GM19240 (cell line): ENCODE results near the gene NPHS1.
"Not testable (repeated sequence)": the region's sequence is repeated elsewhere in the genome, so short reads cannot be mapped to it uniquely, and the experiment has no call there.

Source experiments
- DNase-seq: peaks from one replicate; pipeline ENCODE4 v3.0.0; 2011; ENCODE audit warnings: low spot score; ENCODE audit not compliant: insufficient read length

Gene NPHS1

DNA sequence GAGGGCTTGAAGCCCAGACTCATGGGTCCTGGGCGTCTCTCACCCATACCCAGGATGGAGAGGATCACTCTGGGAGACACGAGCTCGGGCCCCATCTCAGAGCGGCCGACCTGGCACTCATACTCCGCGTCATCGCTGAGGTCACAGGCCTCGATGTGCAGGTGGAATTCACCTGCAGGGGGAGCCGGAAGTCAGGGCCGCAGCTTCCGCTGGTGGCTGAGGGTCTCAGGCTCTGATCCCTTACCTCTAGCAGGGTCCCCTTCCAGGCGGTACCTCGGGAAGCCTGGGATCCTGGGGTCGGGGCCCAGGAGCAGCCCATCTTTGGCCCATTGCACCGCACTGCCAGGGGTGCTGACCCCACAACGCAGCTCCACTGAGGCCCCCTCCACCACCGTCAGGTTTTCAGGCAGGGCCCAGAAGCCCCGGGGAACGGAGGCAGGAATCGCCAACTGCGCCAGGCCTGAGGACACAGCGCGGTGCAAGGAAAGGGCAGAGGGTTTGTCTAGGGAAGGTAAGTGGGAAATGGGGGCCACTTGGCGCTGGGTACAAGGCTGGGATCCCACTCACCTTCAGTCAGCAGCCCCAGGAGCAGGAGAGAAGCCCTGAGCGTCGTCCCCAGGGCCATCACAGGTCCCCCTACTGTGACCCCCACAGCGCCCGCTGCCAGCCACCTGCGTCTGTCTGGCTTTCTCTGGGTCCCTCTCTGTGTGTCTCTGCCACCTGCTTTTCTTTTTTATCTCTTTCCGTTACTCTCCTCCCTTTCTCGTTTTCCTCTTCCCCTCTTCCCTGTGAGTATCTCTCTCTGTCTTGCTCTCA is 883 bp downstream of the NPHS1 start:
- DNase-seq: no peak

DNA sequence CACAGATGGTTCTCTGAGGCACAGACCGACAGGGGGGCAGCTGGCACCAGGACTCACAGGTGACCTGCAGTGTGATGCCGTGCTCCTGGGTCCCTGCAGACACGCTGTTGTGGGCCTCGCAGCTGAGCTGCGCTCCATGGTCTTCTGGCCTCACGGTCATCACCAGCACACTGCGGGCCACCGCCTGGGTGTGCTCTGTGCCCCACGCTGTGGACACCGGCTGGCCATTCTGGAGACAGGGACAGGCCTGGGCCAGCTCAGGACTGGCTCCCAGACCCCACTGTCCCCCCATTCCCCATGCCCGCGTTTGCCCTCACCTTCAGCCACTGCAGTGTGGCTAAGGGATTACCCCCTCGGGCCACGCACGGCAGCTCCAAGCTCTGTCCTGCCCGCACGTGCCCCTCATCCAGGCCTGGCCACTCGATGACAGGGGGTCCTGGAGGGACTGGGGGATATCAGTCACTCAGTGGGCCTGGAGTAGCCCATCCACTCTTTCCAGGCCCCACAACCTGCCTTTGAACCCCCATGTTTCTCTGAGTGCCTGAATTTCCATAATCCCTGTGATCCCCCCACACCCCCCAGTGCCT is 3.3 kb downstream of the NPHS1 start:
- DNase-seq: no peak

GRCh38 chr19:35848486-35848885 is 3.8 kb downstream of the NPHS1 start:
- no peak for DNase-seq

DNA sequence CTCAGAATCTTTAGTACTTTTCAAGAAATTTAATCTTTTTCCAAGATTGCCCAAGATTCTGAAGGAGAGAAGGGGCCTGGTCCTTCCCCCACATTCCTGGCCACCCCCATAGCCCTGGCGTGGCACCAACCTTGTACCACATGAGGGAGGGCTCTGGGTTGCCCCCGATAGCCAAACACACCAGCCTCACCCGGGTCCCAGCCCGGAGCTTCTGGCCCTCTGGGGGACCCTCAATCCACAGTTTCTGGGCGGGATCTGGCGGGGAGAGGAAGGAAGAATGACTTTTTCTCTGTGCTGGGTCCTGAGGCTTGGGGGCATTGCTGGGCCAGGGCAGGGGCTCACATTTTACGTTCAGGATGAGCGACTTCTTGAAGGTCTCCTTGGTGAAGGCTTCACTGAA is 4.4 kb downstream of the NPHS1 start:
- no peak for DNase-seq

- no peak for DNase-seq
Observed at GRCh38 chr19:35846038-35846668, 6.2 kb downstream of the NPHS1 start.

GRCh38 chr19:35845215-35846037 is 6.9 kb downstream of the NPHS1 start:
- no peak for DNase-seq

DNA sequence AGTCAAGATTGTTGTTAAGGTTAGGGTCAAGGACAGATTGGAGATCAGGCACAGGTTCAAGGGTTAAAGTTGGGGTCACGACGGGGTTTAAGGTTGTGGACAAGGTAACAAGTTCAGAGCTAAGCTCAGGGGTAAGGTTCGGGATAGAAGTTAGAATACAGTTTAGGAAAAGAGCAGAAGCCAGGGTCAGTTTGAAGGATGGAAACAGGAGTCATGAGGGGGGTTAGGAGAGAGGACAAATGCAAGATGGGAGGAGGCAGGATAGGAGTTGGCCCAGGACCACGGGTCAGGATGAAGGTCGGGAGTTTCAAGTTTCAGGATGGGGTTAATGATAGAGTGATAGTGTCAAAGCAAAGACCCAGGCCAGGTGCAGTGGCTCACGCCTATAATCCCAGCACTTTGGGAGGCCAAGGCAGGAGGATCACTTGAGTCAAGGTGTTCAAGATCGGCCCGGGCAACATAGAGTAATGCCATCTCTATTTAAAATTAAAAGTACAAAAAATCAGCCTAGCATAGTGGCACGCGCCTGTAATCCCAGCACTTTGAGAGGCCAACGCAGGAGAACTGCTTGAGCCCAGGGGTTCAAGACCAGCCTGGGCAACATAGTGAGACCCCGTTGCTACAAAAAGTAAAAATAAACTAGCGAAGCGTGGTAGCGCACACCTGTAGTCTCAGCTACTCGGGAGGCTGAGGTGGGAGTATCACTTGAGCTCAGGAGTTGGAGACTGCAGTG is 7.7 kb downstream of the NPHS1 start:
- DNase-seq: no peak

DNA sequence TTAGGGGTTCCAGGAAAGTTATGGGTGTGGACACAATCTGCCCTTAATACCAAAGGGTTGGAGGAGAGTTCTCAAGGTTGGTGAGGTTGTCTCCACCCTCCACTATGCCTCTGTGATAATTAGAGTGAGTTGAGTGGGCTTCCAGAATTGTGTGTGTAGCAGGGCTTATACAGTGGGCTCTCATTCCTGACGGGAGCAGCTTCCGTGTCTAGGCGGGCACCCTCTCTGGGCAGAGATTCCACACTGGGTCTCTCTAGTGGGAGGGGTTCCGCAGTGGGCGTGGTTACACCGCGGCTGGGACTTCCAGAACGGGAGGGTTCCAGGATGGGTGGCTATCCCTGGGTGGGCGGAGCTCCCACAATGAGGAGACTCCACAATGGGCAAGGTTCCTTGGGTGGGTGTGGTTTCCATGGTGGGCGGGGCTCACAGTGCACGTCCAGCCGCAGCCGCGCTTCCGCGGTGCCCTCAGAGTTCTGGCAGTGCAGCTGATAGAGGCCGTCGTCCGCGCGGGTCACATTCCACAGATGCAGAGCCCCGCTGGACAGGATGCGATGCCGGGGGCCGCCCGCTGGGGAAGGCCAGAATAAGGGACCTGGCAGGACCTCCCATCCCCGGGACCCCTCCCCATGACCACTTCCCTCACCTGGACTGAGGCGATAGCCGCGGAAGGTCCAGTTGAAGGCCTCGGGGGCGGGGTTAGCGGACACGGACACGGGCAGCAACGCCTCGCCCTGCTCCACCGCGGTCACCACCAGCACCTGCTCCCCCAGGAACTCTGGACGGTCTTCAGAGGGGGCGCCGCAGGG is 8.4 kb downstream of the NPHS1 start:
- no peak for DNase-seq

DNA sequence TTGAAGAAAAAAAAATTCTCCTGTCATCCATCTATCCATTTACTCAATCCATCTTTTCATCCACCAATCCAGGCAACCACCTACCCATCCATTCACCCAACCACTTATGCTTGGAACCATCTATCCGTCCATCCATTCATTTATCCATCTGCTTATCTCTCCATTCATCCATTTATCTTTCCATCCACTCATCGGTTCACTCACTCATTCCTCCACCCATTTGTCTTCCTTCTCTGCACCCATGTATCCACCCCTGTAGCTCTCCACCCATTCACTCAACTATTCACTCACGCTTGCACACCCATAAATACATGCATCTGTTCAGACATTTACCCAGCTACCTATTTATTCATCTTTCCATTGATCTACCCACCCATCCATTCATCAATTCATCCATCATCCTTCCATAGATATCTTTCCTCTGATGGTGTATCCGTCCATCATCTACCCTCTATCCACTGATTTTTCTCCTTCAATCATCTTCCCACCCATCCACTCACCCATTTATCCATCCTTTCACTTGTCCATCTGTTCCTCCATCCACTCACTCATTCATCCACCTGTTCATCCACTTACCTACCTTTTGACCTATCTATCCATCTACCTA is 9.5 kb downstream of the NPHS1 start:
- no peak for DNase-seq

GRCh38 chr19:35841961-35842595 is 10.2 kb downstream of the NPHS1 start:
- DNase-seq: no peak

DNA sequence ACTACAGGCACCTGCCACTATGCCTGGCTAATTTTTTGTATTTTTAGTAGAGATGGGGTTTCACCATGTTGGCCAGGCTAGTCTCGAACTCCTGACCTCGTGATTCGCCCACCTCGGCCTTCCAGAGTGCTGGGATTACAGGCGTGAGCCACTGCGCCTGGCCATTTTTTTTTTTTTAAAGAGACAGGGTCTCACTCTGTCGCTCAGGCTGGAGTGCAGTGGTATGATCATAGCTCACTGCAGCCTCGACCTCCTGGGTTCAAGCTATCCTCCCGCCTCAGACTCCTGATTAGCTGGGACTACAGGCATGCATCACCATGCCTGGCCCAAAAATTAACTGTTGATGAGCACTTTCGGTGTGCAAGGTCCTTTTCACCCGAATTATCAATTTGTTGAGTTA is 16.2 kb downstream of the NPHS1 start:
- not testable (repeated sequence) for DNase-seq

DNA sequence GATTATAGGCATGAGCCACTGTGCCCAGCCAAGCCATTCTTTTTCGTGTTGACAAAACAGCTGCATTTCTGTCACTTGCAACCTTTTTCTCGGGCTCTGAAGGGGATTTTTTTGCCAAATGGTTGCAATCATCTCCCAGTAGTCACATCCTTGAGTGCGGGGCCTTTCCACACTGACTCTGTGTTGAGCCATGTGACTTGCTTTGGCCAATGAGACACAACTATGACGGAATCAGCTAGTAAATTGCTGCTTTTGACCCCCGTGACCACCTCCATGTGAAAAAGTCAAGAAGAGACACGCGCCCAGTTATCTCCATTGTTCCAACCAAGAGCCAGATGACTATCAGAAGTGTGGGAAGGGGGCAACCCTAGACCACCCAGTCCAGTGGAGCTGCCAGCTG is 18.3 kb downstream of the NPHS1 start:
- no peak for DNase-seq

- no peak for DNase-seq
Observed at GRCh38 chr19:35832054-35832453, 20.2 kb downstream of the NPHS1 start.

DNA sequence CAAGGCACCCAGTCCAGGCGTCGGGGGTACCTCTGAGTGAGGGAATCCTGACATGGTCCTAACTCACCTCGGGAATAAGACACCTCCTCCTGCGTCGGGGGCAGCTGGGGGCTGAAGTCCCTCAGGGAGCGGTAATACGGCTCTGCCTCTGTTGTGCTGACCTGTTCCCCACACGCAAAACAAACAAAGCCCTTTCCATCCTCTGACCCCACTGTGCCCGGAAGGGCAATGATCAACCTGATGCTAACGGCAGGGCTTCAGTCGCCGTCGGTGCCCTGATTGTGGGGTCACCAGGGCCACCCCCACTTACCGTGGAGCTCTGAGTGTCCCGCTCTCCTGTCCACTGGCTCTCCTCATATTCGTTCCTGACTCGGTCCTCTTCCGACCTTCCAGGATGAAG is 21.3 kb downstream of the NPHS1 start:
- DNase-seq: no peak

DNA sequence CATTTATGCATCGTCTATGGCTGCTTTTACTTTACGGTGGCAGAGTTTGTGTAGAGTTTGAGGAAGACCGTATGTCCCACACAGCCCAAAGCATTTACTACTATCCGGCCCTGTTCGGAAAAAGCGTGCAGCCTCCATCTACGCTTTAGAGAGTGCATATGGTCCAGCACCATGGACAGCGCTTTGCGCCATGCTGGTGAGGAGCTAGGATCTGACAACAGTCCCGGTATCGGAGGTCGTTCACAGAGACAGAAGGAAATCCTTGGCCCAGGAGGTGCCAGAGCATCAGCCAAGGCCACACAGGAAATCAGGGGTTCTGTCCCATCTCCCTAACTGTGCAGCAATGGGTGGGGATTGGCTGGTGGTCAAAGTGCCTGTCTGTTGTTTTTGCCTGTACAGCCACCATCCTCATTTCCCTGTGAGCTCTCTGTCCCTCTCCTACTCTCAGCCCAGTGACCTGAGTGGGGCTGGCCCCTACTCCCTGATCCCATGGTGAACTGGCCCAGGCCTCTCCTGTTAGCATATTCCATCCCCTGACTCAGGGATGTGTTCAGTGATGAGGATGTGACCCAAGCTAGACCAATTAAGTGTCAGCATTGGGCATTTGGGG is 23.5 kb downstream of the NPHS1 start:
- peak; percentile 53 for DNase-seq

DNA sequence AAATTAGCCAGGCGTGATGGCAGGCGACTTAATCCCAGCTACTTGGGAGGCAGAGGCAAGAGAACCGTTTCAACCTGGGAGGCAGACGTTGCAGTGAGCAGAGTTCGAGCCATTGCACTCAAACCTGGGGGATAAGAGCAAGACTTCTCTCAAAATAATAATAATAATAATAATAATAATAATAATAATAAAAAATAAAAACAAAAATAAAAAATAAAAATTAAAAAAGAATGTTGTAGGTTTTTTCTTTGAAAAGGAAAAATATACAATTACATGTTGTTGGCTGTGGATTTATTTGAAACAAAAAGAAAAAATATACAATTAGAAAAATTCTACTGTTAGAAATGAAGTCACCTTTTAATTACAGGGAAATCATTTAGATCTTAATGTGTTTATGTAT is 28.2 kb downstream of the NPHS1 start:
- DNase-seq: no peak

GRCh38 chr19:35822579-35822978 is 29.7 kb downstream of the NPHS1 start:
- no peak for DNase-seq

DNA sequence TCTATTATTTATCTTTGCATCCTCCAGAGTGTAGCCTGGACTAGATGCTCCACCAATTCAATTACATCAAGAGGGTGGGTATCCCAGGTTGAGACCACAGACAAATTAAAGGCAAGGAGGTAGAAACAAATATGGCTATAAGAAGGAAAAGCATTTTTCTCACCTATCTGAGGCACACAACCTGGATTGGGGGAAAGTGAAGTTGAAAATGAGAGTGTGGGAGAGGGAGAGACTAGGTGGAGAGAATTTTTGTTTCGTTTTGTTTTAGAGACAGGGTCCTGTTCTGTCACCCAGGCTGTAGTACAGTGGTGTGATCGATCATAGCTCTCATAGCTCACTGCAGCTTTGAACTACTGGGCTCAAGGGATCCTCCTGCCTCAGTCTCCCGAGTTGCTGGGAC is 33.9 kb downstream of the NPHS1 start:
- DNase-seq: no peak

GRCh38 chr19:35816846-35817245 is 35.5 kb downstream of the NPHS1 start:
- no peak for DNase-seq
